ENCODE results near the gene SPEG. TPM values are rescaled to one million over a fixed set of nuclear protein-coding genes. Genes with fewer than 3 reads are reported as not detected.

The SPEG gene
- total and polyA plus RNA-seq, 2 of the 13 experiments (the other 11 are each of a cell fraction or from before 2014, with no cell fraction given), result 0.18 to 0.24 TPM

DNA sequence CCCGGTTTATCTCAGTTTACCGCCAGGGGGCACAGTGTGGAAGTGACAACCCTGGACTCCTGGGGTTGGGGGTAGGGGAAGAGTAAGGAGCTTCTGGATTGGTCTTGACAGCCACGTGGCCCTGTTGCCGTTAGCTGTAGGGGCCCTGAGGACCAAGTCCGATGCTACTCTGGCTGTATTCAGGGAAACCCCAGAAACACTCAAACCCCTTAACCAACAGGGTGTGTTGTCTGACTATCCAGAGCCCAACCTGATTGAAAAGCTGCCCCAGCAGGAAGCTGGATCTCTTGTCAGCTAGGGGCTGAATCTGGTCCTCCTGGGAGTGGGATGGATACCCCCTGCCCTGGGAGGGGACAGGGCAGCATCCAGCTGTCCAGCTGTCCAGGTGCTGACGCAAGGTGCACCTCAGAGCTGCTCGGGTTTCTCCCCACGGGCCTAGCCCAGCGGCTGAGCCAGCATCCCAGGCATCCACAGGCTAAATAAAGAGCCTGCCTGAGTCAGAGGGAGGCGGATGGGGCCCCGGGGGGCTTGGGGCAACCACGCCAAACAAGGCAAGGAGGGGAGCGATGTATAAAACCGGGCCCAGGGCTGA, 61.0 kb downstream of the SPEG start (continued):
- peak; percentile 70; the same call in 1 of the 2 replicates for TF ChIP-seq MAZ (IDR thresholded peaks at IDR 0.05; ENCODE audit: borderline replicate concordance, low read depth, low read length)
- TF ChIP-seq MAZ (CRISPR knock-in tag; IDR thresholded peaks at IDR 0.05; ENCODE audit: low read depth), result peak; percentile 68; the same call in 1 of the 2 replicates
- TF ChIP-seq HDAC2 (CRISPR knock-in tag; IDR thresholded peaks at IDR 0.05), result no peak
- TF ChIP-seq, protein P1, sequence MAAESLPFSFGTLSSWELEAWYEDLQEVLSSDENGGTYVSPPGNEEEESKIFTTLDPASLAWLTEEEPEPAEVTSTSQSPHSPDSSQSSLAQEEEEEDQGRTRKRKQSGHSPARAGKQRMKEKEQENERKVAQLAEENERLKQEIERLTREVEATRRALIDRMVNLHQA (CRISPR knock-in tag; IDR thresholded peaks at IDR 0.05), result no peak
- TF ChIP-seq TMF1 (CRISPR knock-in tag; IDR thresholded peaks at IDR 0.05; ENCODE audit: low read depth), result no peak
- TF ChIP-seq HNF4G (IDR thresholded peaks at IDR 0.05; ENCODE audit: borderline replicate concordance, low read depth, low read length), result no peak
- TF ChIP-seq HNF4G (CRISPR knock-in tag; IDR thresholded peaks at IDR 0.05; ENCODE audit: borderline replicate concordance, low read depth), result no peak
- peak; percentile 35; the same call in 1 of the 2 replicates for TF ChIP-seq SALL1 (CRISPR knock-in tag; IDR thresholded peaks at IDR 0.05)
- TF ChIP-seq RFX1 (IDR thresholded peaks at IDR 0.05), result no peak
- TF ChIP-seq FOSL1 (CRISPR knock-in tag; IDR thresholded peaks at IDR 0.05; ENCODE audit: borderline replicate concordance), result no peak
- TF ChIP-seq ZNF598 (CRISPR knock-in tag; IDR thresholded peaks at IDR 0.05; ENCODE audit: borderline replicate concordance), result no peak
- no peak for TF ChIP-seq ZNF124 (CRISPR knock-in tag; IDR thresholded peaks at IDR 0.05)
- TF ChIP-seq REL (CRISPR knock-in tag; conservative IDR thresholded peaks at IDR 0.05), result no peak
- TF ChIP-seq BHLHE40 (IDR thresholded peaks at IDR 0.05; ENCODE audit: low read length), result no peak
- peak; percentile 77 for TF ChIP-seq THAP11 (CRISPR knock-in tag; IDR thresholded peaks at IDR 0.05)
- no peak for TF ChIP-seq SRSF1 (optimal IDR thresholded peaks at IDR 0.05; ENCODE audit: low read depth, low read length)
- no peak for TF ChIP-seq ZNF703 (CRISPR knock-in tag; IDR thresholded peaks at IDR 0.05; ENCODE audit: borderline replicate concordance)
- TF ChIP-seq, protein P2, sequence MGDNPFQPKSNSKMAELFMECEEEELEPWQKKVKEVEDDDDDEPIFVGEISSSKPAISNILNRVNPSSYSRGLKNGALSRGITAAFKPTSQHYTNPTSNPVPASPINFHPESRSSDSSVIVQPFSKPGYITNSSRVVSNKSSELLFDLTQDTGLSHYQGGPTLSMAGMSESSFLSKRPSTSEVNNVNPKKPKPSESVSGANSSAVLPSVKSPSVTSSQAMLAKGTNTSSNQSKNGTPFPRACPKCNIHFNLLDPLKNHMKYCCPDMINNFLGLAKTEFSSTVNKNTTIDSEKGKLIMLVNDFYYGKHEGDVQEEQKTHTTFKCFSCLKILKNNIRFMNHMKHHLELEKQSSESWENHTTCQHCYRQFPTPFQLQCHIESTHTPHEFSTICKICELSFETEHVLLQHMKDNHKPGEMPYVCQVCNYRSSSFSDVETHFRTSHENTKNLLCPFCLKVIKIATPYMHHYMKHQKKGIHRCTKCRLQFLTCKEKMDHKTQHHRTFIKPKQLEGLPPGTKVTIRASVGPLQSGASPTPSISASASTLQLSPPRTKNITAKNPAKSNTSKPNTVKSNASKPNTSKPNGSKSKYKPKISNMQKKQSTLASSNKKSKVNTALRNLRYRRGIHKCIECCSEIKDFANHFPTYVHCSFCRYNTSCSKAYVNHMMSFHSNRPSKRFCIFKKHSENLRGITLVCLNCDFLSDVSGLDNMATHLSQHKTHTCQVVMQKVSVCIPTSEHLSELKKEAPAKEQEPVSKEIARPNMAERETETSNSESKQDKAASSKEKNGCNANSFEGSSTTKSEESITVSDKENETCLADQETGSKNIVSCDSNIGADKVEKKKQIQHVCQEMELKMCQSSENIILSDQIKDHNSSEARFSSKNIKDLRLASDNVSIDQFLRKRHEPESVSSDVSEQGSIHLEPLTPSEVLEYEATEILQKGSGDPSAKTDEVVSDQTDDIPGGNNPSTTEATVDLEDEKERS (CRISPR knock-in tag; IDR thresholded peaks at IDR 0.05), result no peak; the same call in 1 of the 2 replicates
- no peak for TF ChIP-seq ZBTB1 (CRISPR knock-in tag; IDR thresholded peaks at IDR 0.05; ENCODE audit: borderline replicate concordance)
- no peak for TF ChIP-seq ZNF543 (CRISPR knock-in tag; IDR thresholded peaks at IDR 0.05)
- no peak for TF ChIP-seq FOXM1 (CRISPR knock-in tag; IDR thresholded peaks at IDR 0.05)
- no peak for TF ChIP-seq ZNF335 (CRISPR knock-in tag; IDR thresholded peaks at IDR 0.05)
- no peak for TF ChIP-seq ZNF7 (CRISPR knock-in tag; IDR thresholded peaks at IDR 0.05)
- TF ChIP-seq, protein P3, sequence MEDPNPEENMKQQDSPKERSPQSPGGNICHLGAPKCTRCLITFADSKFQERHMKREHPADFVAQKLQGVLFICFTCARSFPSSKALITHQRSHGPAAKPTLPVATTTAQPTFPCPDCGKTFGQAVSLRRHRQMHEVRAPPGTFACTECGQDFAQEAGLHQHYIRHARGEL (CRISPR knock-in tag; IDR thresholded peaks at IDR 0.05), result no peak
- TF ChIP-seq, protein P4, sequence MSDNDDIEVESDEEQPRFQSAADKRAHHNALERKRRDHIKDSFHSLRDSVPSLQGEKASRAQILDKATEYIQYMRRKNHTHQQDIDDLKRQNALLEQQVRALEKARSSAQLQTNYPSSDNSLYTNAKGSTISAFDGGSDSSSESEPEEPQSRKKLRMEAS (IDR thresholded peaks at IDR 0.05), result peak; percentile 82
- no peak for TF ChIP-seq FOXA1 (IDR thresholded peaks at IDR 0.05)
- TF ChIP-seq FOXA1 (CRISPR knock-in tag; IDR thresholded peaks at IDR 0.05), result no peak
- TF ChIP-seq ZNF709 (CRISPR knock-in tag; IDR thresholded peaks at IDR 0.05), result peak; percentile 59; the same call in 1 of the 2 replicates
- TF ChIP-seq, protein P5, sequence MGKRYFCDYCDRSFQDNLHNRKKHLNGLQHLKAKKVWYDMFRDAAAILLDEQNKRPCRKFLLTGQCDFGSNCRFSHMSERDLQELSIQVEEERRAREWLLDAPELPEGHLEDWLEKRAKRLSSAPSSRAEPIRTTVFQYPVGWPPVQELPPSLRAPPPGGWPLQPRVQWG (CRISPR knock-in tag; IDR thresholded peaks at IDR 0.05; ENCODE audit: borderline replicate concordance, low read depth), result no peak
